MM.1S (cell line): ENCODE measurements around the gene PATJ.

Experiments
- EZH2 ChIP-seq: fragments of 300-600 bp; sonication (generic); optimal IDR thresholded peaks from 2 replicates; pipeline ENCODE3; 2017; ENCODE audit warnings: low read depth, mild to moderate bottlenecking, antibody characterized with exemption, low read length, mixed read lengths
- TF ChIP-seq, protein P1 (sequence below): fragments of 300-600 bp; sonication (generic); IDR thresholded peaks from 2 replicates; pipeline ENCODE4 v1.5.1; 2016; ENCODE audit warnings: antibody characterized with exemption, low read length, mixed read lengths

DNA sequence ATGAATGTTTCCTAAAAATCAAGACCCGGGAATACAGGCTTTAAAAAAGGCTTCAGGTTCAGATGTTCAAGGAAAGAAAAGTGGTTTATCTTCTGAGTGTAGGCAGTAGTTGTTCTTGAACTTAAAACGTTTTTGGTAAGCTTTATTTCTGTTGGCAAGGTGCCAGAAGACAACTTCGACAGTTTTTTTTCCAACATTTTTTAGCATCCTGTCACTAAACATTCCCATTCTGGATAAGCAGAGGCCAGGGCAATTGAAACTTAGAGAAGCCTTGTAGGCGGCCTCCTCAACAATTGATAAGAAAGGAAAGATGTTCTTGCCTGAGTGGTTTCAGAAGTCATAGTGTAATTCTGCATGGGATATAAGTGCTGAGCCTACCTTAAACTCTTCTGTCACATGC, 66.7 kb downstream of the PATJ start:
- TF ChIP-seq, protein P1, sequence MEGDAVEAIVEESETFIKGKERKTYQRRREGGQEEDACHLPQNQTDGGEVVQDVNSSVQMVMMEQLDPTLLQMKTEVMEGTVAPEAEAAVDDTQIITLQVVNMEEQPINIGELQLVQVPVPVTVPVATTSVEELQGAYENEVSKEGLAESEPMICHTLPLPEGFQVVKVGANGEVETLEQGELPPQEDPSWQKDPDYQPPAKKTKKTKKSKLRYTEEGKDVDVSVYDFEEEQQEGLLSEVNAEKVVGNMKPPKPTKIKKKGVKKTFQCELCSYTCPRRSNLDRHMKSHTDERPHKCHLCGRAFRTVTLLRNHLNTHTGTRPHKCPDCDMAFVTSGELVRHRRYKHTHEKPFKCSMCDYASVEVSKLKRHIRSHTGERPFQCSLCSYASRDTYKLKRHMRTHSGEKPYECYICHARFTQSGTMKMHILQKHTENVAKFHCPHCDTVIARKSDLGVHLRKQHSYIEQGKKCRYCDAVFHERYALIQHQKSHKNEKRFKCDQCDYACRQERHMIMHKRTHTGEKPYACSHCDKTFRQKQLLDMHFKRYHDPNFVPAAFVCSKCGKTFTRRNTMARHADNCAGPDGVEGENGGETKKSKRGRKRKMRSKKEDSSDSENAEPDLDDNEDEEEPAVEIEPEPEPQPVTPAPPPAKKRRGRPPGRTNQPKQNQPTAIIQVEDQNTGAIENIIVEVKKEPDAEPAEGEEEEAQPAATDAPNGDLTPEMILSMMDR = no peak
- no peak for TF ChIP-seq EZH2
